IMR-90 (cell line): ENCODE results near the gene PTPN13. TPM values are rescaled to one million over a fixed set of nuclear protein-coding genes. Genes with fewer than 3 reads are reported as not detected.
A peak's percentile ranks its signal among the peaks of the same experiment; 100 is the strongest.

Experiments
- ATAC-seq: fragments of 200-7000 bp; cut with Tn5 transposase; 2 replicates; pipeline ENCODE4 v1.9.1; 2020; ENCODE audit warnings: low read depth, mild to moderate bottlenecking, moderate library complexity
- BruUV-seq: library from RNA; stranded (reverse); fragments of 400-500 nt; replicated peaks from 2 replicates; lab custom pipeline; 2021; lab: Mats Ljungman, UMichigan
- CTCF ChIA-PET: fragments of 300-600 bp; formaldehyde crosslinking; extraction: SDS; loops from one replicate; lab custom pipeline; 2021; ENCODE audit warnings: antibody characterized with exemption; lab: Yijun Ruan, JAX
- POLR2A ChIA-PET: fragments of 300-600 bp; sonication (Branson Sonifier 250); formaldehyde crosslinking; loops from one replicate; lab custom pipeline; 2022; ENCODE audit warnings: antibody characterized with exemption; ENCODE audit not compliant: unreplicated experiment; lab: Charles Lee
- DNase-seq: peaks from one replicate; pipeline ENCODE4 v3.0.0; 2013
- H2AFZ ChIP-seq: replicated peaks from 2 replicates; pipeline ENCODE3; 2013; ENCODE audit warnings: low read length, mild to moderate bottlenecking; ENCODE audit not compliant: poor library complexity
- H2AK5ac ChIP-seq: 2 replicates; pipeline ENCODE4 v1.6.1; 2013; ENCODE audit warnings: low read depth, low read length, inconsistent platforms
- H2AK9ac ChIP-seq: replicated peaks from 2 replicates; pipeline ENCODE3; 2013; ENCODE audit warnings: mild to moderate bottlenecking, low read depth, low read length, moderate library complexity; ENCODE audit not compliant: poor library complexity
- H2BK120ac ChIP-seq: 2 replicates; pipeline ENCODE4 v1.6.1; 2013; ENCODE audit warnings: low read depth, low read length, inconsistent platforms
- H2BK15ac ChIP-seq: 3 replicates; pipeline ENCODE4 v1.6.1; 2013; ENCODE audit warnings: low read depth, low read length, inconsistent platforms
- H2BK20ac ChIP-seq: 2 replicates; pipeline ENCODE4 v1.6.1; 2013; ENCODE audit warnings: low read depth, mild to moderate bottlenecking, inconsistent platforms, low read length, moderate library complexity
- H2BK5ac ChIP-seq: 2 replicates; pipeline ENCODE4 v1.6.1; 2013; ENCODE audit warnings: mild to moderate bottlenecking, low read depth, low read length, inconsistent platforms; ENCODE audit not compliant: poor library complexity, severe bottlenecking
- H3K14ac ChIP-seq: replicated peaks from 2 replicates; pipeline ENCODE4 v1.6.1; 2013; ENCODE audit warnings: low read depth, low read length, inconsistent platforms
- H3K18ac ChIP-seq: 2 replicates; pipeline ENCODE4 v1.6.1; 2013; ENCODE audit warnings: low read depth, low read length, control low read depth
- H3K23ac ChIP-seq: 2 replicates; pipeline ENCODE4 v1.6.1; 2013; ENCODE audit warnings: low read depth, low read length, inconsistent platforms
- H3K27ac ChIP-seq: 2 replicates; pipeline ENCODE4 v1.5.1; 2013; ENCODE audit warnings: mild to moderate bottlenecking, control low read depth, low read length; ENCODE audit not compliant: insufficient read depth
- H3K27me3 ChIP-seq: 2 replicates; pipeline ENCODE4 v1.6.1; 2013; ENCODE audit warnings: low read length; ENCODE audit not compliant: control insufficient read depth, insufficient read depth
- H3K36me3 ChIP-seq: 2 replicates; pipeline ENCODE4 v1.6.1; 2013; ENCODE audit warnings: low read length, mixed read lengths; ENCODE audit not compliant: control insufficient read depth, insufficient read depth
- H3K4ac ChIP-seq: 2 replicates; pipeline ENCODE4 v1.6.1; 2013; ENCODE audit warnings: low read depth, low read length, inconsistent platforms
- H3K4me1 ChIP-seq: 2 replicates; pipeline ENCODE4 v1.6.1; 2013; ENCODE audit warnings: low read length, mixed read lengths; ENCODE audit not compliant: control insufficient read depth, insufficient read depth
- H3K4me2 ChIP-seq: 2 replicates; pipeline ENCODE4 v1.6.1; 2013; ENCODE audit warnings: low read depth, mild to moderate bottlenecking, control low read depth, low read length, moderate library complexity
- H3K4me3 ChIP-seq: 2 replicates; pipeline ENCODE4 v1.5.1; 2013; ENCODE audit warnings: low read depth, mild to moderate bottlenecking, control low read depth, low read length, moderate library complexity; ENCODE audit not compliant: insufficient read depth
- H3K56ac ChIP-seq: 2 replicates; pipeline ENCODE4 v1.6.1; 2013; ENCODE audit warnings: low read length, inconsistent platforms; ENCODE audit not compliant: insufficient read depth; ENCODE audit errors: extremely low read depth
- H3K79me1 ChIP-seq, 2 experiments: 2 replicates each; pipeline ENCODE4 v1.6.1; 2013; ENCODE audit warnings: low read length in 2 of 2, inconsistent platforms in 1 of 2, low read depth in 1 of 2
- H3K9ac ChIP-seq: 2 replicates; pipeline ENCODE4 v1.6.1; 2013; ENCODE audit warnings: low read depth, low read length, control low read depth
- H3K9me1 ChIP-seq: 2 replicates; pipeline ENCODE4 v1.6.1; 2013; ENCODE audit warnings: low read length, inconsistent platforms; ENCODE audit not compliant: insufficient read depth
- H3K9me3 ChIP-seq: 2 replicates; pipeline ENCODE4 v1.6.1; 2013; ENCODE audit warnings: low read length; ENCODE audit not compliant: control insufficient read depth, insufficient read depth
- H4K20me1 ChIP-seq: 2 replicates; pipeline ENCODE4 v1.6.1; 2013; ENCODE audit warnings: low read length, inconsistent platforms; ENCODE audit not compliant: insufficient read depth
- H4K5ac ChIP-seq: 2 replicates; pipeline ENCODE4 v1.6.1; 2013; ENCODE audit warnings: mild to moderate bottlenecking, low read depth, low read length, control low read depth
- H4K8ac ChIP-seq, 2 experiments: 2 replicates each; pipeline ENCODE4 v1.6.1; 2013; ENCODE audit warnings: low read depth in 2 of 2, low read length in 2 of 2, control low read depth in 1 of 2, inconsistent platforms in 1 of 2
- H4K91ac ChIP-seq: 2 replicates; pipeline ENCODE4 v1.6.1; 2013; ENCODE audit warnings: low read depth, low read length, inconsistent platforms; ENCODE audit not compliant: insufficient read depth
- CHD1 ChIP-seq: IDR thresholded peaks from 2 replicates; pipeline ENCODE4 v1.6.1; 2012; ENCODE audit warnings: low read depth, low read length, improper control_type of control experiment
- CTCF ChIP-seq: conservative IDR thresholded peaks from 2 replicates; pipeline ENCODE4 v1.5.1; 2012; ENCODE audit warnings: mild to moderate bottlenecking, low read depth, low read length, improper control_type of control experiment
- MAZ ChIP-seq: IDR thresholded peaks from 2 replicates; pipeline ENCODE4 v1.6.1; 2012; ENCODE audit warnings: low read depth, mild to moderate bottlenecking, low read length, improper control_type of control experiment, moderate library complexity, borderline replicate concordance
- RFX5 ChIP-seq: IDR thresholded peaks from 2 replicates; pipeline ENCODE4 v1.8.0; 2012; ENCODE audit warnings: low read depth, mild to moderate bottlenecking, low read length, moderate library complexity
- SMC3 ChIP-seq: fragments of 150-350 bp; IDR thresholded peaks from 2 replicates; pipeline ENCODE4 v1.6.1; 2016; ENCODE audit warnings: low read depth, mild to moderate bottlenecking, antibody characterized with exemption, low read length, moderate library complexity
- WGBS, 2 experiments: methylation state at CpG; one replicate each; pipeline versions ENCODE4 v1.1.5 to v1.1.7; 2013; ENCODE audit warnings: missing lambda C conversion rate in 2 of 2; ENCODE audit not compliant: insufficient read length in 1 of 2; ENCODE audit errors: extremely low coverage in 2 of 2; 5-methylcytosine and 5-hydroxymethylcytosine counted together
- dilution Hi-C: fragments of 300-500 bp; cut with HindIII; formaldehyde crosslinking; loops from one replicate; pipeline ENCODE4 v1.14.3; 2018; ENCODE audit warnings: low sequenced_read_pairs; ENCODE audit not compliant: unreplicated experiment
- in situ Hi-C: fragments of 300-500 bp; cut with MboI; formaldehyde crosslinking; loops from 3 replicates; pipeline ENCODE4 v1.14.3; 2019; ENCODE audit warnings: low sequenced_read_pairs, inconsistent platforms, mixed read lengths
- intact Hi-C: fragments of 100-400 bp; cut with micrococcal nuclease; formaldehyde crosslinking; loops from 2 replicates; pipeline ENCODE4 v1.10.0; 2022
- polyA plus RNA-seq, 3 experiments: library from polyadenylated mRNA; depleted of rRNA; stranded (reverse); fragments of >200 nt; gene quantifications; 2 replicates each; pipeline ENCODE4 v1.2.3, GENCODE V29; 2012; ENCODE audit warnings: low replicate concordance in 1 of 3
- total RNA-seq: library from RNA; depleted of rRNA; stranded (reverse); fragments of >200 nt; gene quantifications from 2 replicates; pipeline ENCODE4 v1.2.3, GENCODE V29; 2012

PTPN13 gene
- total and polyA plus RNA-seq, 2 of the 4 experiments (the other 2 are of a cell fraction): 7.7 to 29.0 TPM

GRCh38 chr4:86762649-86763048, 168.5 kb downstream of the PTPN13 start:
- DNase-seq (no peak), ATAC-seq (no peak)
- intact Hi-C loops: no loop called here
- no peak overlapping the region for H2BK15ac ChIP-seq
- no peak overlapping the region for H3K9ac ChIP-seq
- H2AFZ ChIP-seq: no peak overlapping the region
- TF ChIP-seq CTCF (no peak), MAZ (no peak), CHD1 (no peak), SMC3 (no peak), RFX5 (no peak)
- H4K8ac ChIP-seq: no peak overlapping the region
- H2BK20ac ChIP-seq: no peak overlapping the region
- H2BK5ac ChIP-seq: no peak overlapping the region
- H3K14ac ChIP-seq: no peak overlapping the region
- CTCF ChIA-PET: no interaction called here
- H4K20me1 ChIP-seq: no peaks in the 10 kb centered on the region
- H2BK120ac ChIP-seq: no peak overlapping the region
- no peak overlapping the region for H3K56ac ChIP-seq
- TSS peak; percentile 53 for BruUV-seq
- H3K4me2 ChIP-seq: no peak overlapping the region
- H3K4me1 ChIP-seq: no peaks in the 10 kb centered on the region
- no peaks in the 10 kb centered on the region for H3K27me3 ChIP-seq
- no peak overlapping the region for H3K18ac ChIP-seq
- no peak overlapping the region for H3K4me3 ChIP-seq
- no peak overlapping the region for H3K27ac ChIP-seq
- no peak overlapping the region for H3K23ac ChIP-seq
- H2AK9ac ChIP-seq: no peak overlapping the region
- H3K79me1 ChIP-seq: no peaks in the 10 kb centered on the region
- H2AK5ac ChIP-seq: no peak overlapping the region
- H3K9me1 ChIP-seq: peaks cover 3% of the 10 kb centered on the region; the same call in 1 of the 2 replicates
- H3K9me3 ChIP-seq: no peaks in the 10 kb centered on the region
- POLR2A ChIA-PET: no interaction called here
- H3K4ac ChIP-seq: no peak overlapping the region
- no peak overlapping the region for H4K5ac ChIP-seq
- peaks cover 6% of the 10 kb centered on the region; the same call in 1 of the 2 replicates for H3K36me3 ChIP-seq
- 100% methylated on average over 1 of the region's 5 CpGs; no CpG with 5 or more reads in 1 of the 2 experiments for WGBS, 2 experiments
- H4K91ac ChIP-seq: no peak overlapping the region
- in situ Hi-C loops: no loop called here
- dilution Hi-C loops: no loop called here
